OCI-LY1 (cell line): ENCODE results near the gene PDCD5.

ENCODE experiments used
- CTCF ChIP-seq: fragments of 200-600 bp; sonication (generic), shearing (Covaris generic); IDR thresholded peaks from 2 replicates; pipeline ENCODE4 v1.5.1; 2017; ENCODE audit warnings: mild to moderate bottlenecking, antibody characterized with exemption, low read length, moderate library complexity, mixed read lengths
- EZH2 ChIP-seq: fragments of 200-600 bp; sonication (generic), shearing (Covaris generic); IDR thresholded peaks from 2 replicates; pipeline ENCODE4 v1.8.0; 2017; ENCODE audit warnings: borderline replicate concordance, mixed run types, mild to moderate bottlenecking, antibody characterized with exemption, low read length, moderate library complexity, mixed read lengths

GRCh38 chr19:32606289-32606688 is 25.3 kb downstream of the PDCD5 start:
- no peak for TF ChIP-seq CTCF
- no peak for TF ChIP-seq EZH2
